SK-N-SH (cell line): ENCODE measurements around the gene NRBP1. TPM values are rescaled to one million over a fixed set of nuclear protein-coding genes. Genes with fewer than 3 reads are reported as not detected.

Experiments used
- CTCF ChIA-PET: fragments of 300-600, 350-600 bp; formaldehyde crosslinking; extraction: SDS; loops from one replicate; lab custom pipeline; 2021; lab: Yijun Ruan, JAX
- POLR2A ChIA-PET: fragments of 350-600 bp; sonication (Branson Sonifier 250); formaldehyde crosslinking; extraction: SDS; loops from one replicate; lab custom pipeline; 2020; ENCODE audit warnings: antibody characterized with exemption, inconsistent platforms; lab: Yijun Ruan, JAX
- DNase-seq: peaks from one replicate; pipeline ENCODE4 v3.0.0; 2012
- H2AFZ ChIP-seq: fragments of 200-600 bp; sonication (generic); 2 replicates; pipeline ENCODE4 v1.8.1; 2016; ENCODE audit warnings: antibody characterized with exemption, mild to moderate bottlenecking, low read depth
- H3F3A ChIP-seq: fragments of 200-600 bp; sonication (generic); replicated peaks from 2 replicates; pipeline ENCODE3; 2016; ENCODE audit warnings: antibody characterized with exemption, mild to moderate bottlenecking; ENCODE audit not compliant: insufficient read depth
- H3K27ac ChIP-seq, 2 experiments: fragments of 200-500 bp in 1 of 2; fragments of 200-600 bp in 1 of 2; sonication (Bioruptor generic) in 1 of 2; sonication (generic), shearing (Covaris generic) in 1 of 2; 2 replicates each; pipeline versions ENCODE4 v1.5.1 to v1.6.1; 2014 to 2016; ENCODE audit warnings: low read depth in 2 of 2, inconsistent platforms in 1 of 2, low read length in 1 of 2, mild to moderate bottlenecking in 1 of 2, mixed read lengths in 1 of 2
- H3K27me3 ChIP-seq: fragments of 200-600 bp; sonication (generic), shearing (Covaris generic); 2 replicates; pipeline ENCODE4 v1.6.1; 2016; ENCODE audit warnings: mixed run types; ENCODE audit not compliant: insufficient read depth
- H3K36me3 ChIP-seq, 2 experiments: fragments of 200-500 bp in 1 of 2; fragments of 200-600 bp in 1 of 2; sonication (Bioruptor generic) in 1 of 2; sonication (generic) in 1 of 2; replicated peaks in 1 of 2; 2 replicates each; pipeline versions ENCODE3 to v1.5.1; 2014 to 2016; ENCODE audit warnings: low read length in 1 of 2, mild to moderate bottlenecking in 1 of 2; ENCODE audit not compliant: insufficient read depth in 2 of 2, control insufficient read depth in 1 of 2
- H3K4me1 ChIP-seq, 2 experiments: fragments of 200-500 bp in 1 of 2; fragments of 200-600 bp in 1 of 2; sonication (Bioruptor generic) in 1 of 2; sonication (generic), shearing (Covaris generic) in 1 of 2; 2 replicates each; pipeline versions ENCODE4 v1.5.1 to v1.6.1; 2014 to 2016; ENCODE audit warnings: low read depth in 1 of 2, low read length in 1 of 2, mixed run types in 1 of 2; ENCODE audit not compliant: insufficient read depth in 2 of 2, control insufficient read depth in 1 of 2
- H3K4me2 ChIP-seq: fragments of 200-600 bp; sonication (generic), shearing (Covaris generic); 2 replicates; pipeline ENCODE4 v1.6.1; 2017; ENCODE audit warnings: mixed run types
- H3K4me3 ChIP-seq, 2 experiments: fragments of 200-500 bp in 1 of 2; fragments of 200-600 bp in 1 of 2; sonication (Bioruptor generic) in 1 of 2; sonication (generic), shearing (Covaris generic) in 1 of 2; 2 replicates each; pipeline versions ENCODE4 v1.5.1 to v1.8.1; 2014 to 2016; ENCODE audit warnings: low read depth in 2 of 2, inconsistent platforms in 1 of 2, low read length in 1 of 2, mild to moderate bottlenecking in 1 of 2, mixed read lengths in 1 of 2, moderate library complexity in 1 of 2
- H3K79me2 ChIP-seq: fragments of 200-600 bp; sonication (generic); 2 replicates; pipeline ENCODE4 v1.8.1; 2017; ENCODE audit warnings: mild to moderate bottlenecking; ENCODE audit not compliant: insufficient read depth
- H3K9ac ChIP-seq: fragments of 200-600 bp; sonication (generic); 2 replicates; pipeline ENCODE4 v1.6.1; 2017; ENCODE audit warnings: mixed run types
- H3K9me2 ChIP-seq: fragments of 200-600 bp; sonication (generic); 2 replicates; pipeline ENCODE4 v1.6.1; 2017; ENCODE audit warnings: mixed run types
- H3K9me3 ChIP-seq: fragments of 200-600 bp; sonication (generic); 2 replicates; pipeline ENCODE4 v1.6.1; 2017; ENCODE audit warnings: mixed run types, mild to moderate bottlenecking, moderate library complexity
- H4K20me1 ChIP-seq: fragments of 200-600 bp; sonication (generic); 2 replicates; pipeline ENCODE4 v1.6.1; 2017; ENCODE audit warnings: mild to moderate bottlenecking, mixed run types; ENCODE audit not compliant: insufficient read depth
- CHD2 ChIP-seq: fragments of 150-350 bp; IDR thresholded peaks from 2 replicates; pipeline ENCODE4 v1.6.1; 2018; ENCODE audit warnings: low read length; ENCODE audit not compliant: partially characterized antibody
- CTCF ChIP-seq: fragments of 200-600 bp; sonication (generic); IDR thresholded peaks from 2 replicates; pipeline ENCODE4 v1.6.1; 2017; ENCODE audit warnings: antibody characterized with exemption, mild to moderate bottlenecking, moderate library complexity
- EP300 ChIP-seq, 2 experiments: IDR thresholded peaks; 2 replicates each; pipeline versions ENCODE4 v1.4.0 to v1.6.1; 2012; ENCODE audit warnings: borderline replicate concordance in 1 of 2, low read depth in 1 of 2, low read length in 1 of 2
- FOSL2 ChIP-seq: IDR thresholded peaks from 2 replicates; pipeline ENCODE4 v1.4.0; 2012; ENCODE audit warnings: low read depth, mild to moderate bottlenecking, moderate library complexity, borderline replicate concordance
- FOXJ3 ChIP-seq: sonication (generic); formaldehyde crosslinking; IDR thresholded peaks from 2 replicates; pipeline ENCODE4 v1.5.1; 2020; ENCODE audit warnings: mild to moderate bottlenecking, missing genetic modification reagents
- FOXM1 ChIP-seq: IDR thresholded peaks from 2 replicates; pipeline ENCODE4 v1.4.0; 2012; ENCODE audit warnings: low read depth, mild to moderate bottlenecking
- GABPA ChIP-seq: IDR thresholded peaks from 2 replicates; pipeline ENCODE4 v1.4.0; 2012; ENCODE audit warnings: low read depth, mild to moderate bottlenecking
- MAX ChIP-seq: IDR thresholded peaks from 2 replicates; pipeline ENCODE4 v1.4.0; 2012; ENCODE audit warnings: low read depth
- MXI1 ChIP-seq: IDR thresholded peaks from 2 replicates; pipeline ENCODE4 v1.6.1; 2012; ENCODE audit warnings: mild to moderate bottlenecking, low read depth, low read length, improper control_type of control experiment
- NRF1 ChIP-seq: IDR thresholded peaks from 2 replicates; pipeline ENCODE4 v1.6.1; 2012; ENCODE audit warnings: low read depth, mild to moderate bottlenecking, low read length
- RFX5 ChIP-seq: IDR thresholded peaks from 2 replicates; pipeline ENCODE4 v1.6.1; 2012; ENCODE audit warnings: mild to moderate bottlenecking, improper control_type of control experiment, low read length
- RXRA ChIP-seq: IDR thresholded peaks from 2 replicates; pipeline ENCODE4 v1.4.0; 2012; ENCODE audit warnings: low read depth, mild to moderate bottlenecking, borderline replicate concordance
- SMC3 ChIP-seq: IDR thresholded peaks from 2 replicates; pipeline ENCODE4 v1.6.1; 2012; ENCODE audit warnings: low read depth, low read length, improper control_type of control experiment
- YY1 ChIP-seq: IDR thresholded peaks from 2 replicates; pipeline ENCODE4 v1.4.0; 2012; ENCODE audit warnings: low read depth, mild to moderate bottlenecking
- WGBS: methylation state at CpG from one replicate; pipeline ENCODE4 v1.1.6; 2017; ENCODE audit warnings: low lambda C conversion rate; 5-methylcytosine and 5-hydroxymethylcytosine counted together
- polyA plus RNA-seq, 3 experiments: library from polyadenylated mRNA; depleted of rRNA; stranded (reverse); fragments of >200 nt; gene quantifications; 2 replicates each; pipeline ENCODE4 v1.2.3, GENCODE V29; 2012

The NRBP1 gene
- polyA plus RNA-seq, 1 of the 3 experiments (the other 2 are of a cell fraction): 182 TPM

- 88% methylated on average over 6 of the region's 6 CpGs for WGBS
- POLR2A ChIA-PET: interaction anchor here (1.4 kb wide), 1 partner anchor 12 kb away, joined by 5 read pairs; no protein-coding TSS in a partner anchor
These were observed 14.5 kb downstream of the NRBP1 start for GRCh38 chr2:27442920-27443282.

GRCh38 chr2:27445155-27445554 lies 16.7 kb downstream of the NRBP1 start:
- H4K20me1 ChIP-seq: no peaks in the 10 kb centered on the region
- ChIA-PET CTCF (interaction anchor here (1.0 to 1.6 kb wide), 3 partner anchors 14 to 239 kb away, joined by 3 to 6 read pairs (median 4); partner anchors contain the start of gene PPM1G), POLR2A (no interaction called here)
- H3F3A ChIP-seq: no peaks in the 10 kb centered on the region
- H3K79me2 ChIP-seq: no peaks in the 10 kb centered on the region
- H3K36me3 ChIP-seq: peaks cover 19 to 58% of the 10 kb centered on the region in 2 experiments
- no peaks in the 10 kb centered on the region for H3K27me3 ChIP-seq
- H3K27ac ChIP-seq: no peak overlapping the region
- no peak for DNase-seq
- WGBS: 89% methylated on average over 8 of the region's 8 CpGs
- H3K4me1 ChIP-seq: no peaks in the 10 kb centered on the region
- TF ChIP-seq SMC3: no peak
- no peak for TF ChIP-seq CHD2
- H3K4me3 ChIP-seq: no peak overlapping the region
- H3K9ac ChIP-seq: no peak overlapping the region
- H3K4me2 ChIP-seq: no peak overlapping the region
- no peaks in the 10 kb centered on the region for H3K9me3 ChIP-seq
- H3K9me2 ChIP-seq: no peaks in the 10 kb centered on the region
- no peak overlapping the region for H2AFZ ChIP-seq

More at GRCh38 chr2:27442920-27443282, 14.5 kb downstream of the NRBP1 start:
- Histone ChIP-seq H3K4me3 (no peak overlapping the region), H3K4me1 (no peaks in the 10 kb centered on the region), H3K27ac (no peak overlapping the region), H3K4me2 (no peak overlapping the region), H3K9me2 (no peaks in the 10 kb centered on the region), H3K36me3 (peaks cover 30 to 54% of the 10 kb centered on the region in 2 experiments), H3K9me3 (no peaks in the 10 kb centered on the region), H3F3A (peaks cover 12% of the 10 kb centered on the region), H4K20me1 (no peaks in the 10 kb centered on the region), H3K79me2 (no peaks in the 10 kb centered on the region), H3K27me3 (no peaks in the 10 kb centered on the region), H3K9ac (no peak overlapping the region), H2AFZ (no peak overlapping the region)
- no peak for DNase-seq
- no peak for TF ChIP-seq EP300 (IDR thresholded peaks at IDR 0.05; ENCODE audit: borderline replicate concordance in 1 of 2, low read depth in 1 of 2, low read length in 1 of 2)
- no peak for TF ChIP-seq MXI1
- no peak for TF ChIP-seq RFX5
- no peak for TF ChIP-seq MAX
- CTCF ChIA-PET: interaction anchor here (0.9 to 1.7 kb wide), 3 partner anchors 9 to 190 kb away, joined by 3 to 6 read pairs (median 3); no protein-coding TSS in a partner anchor

- no peaks in the 10 kb centered on the region for H3K4me1 ChIP-seq
These were observed 17.2 kb downstream of the NRBP1 start for GRCh38 chr2:27445615-27446014.

More at GRCh38 chr2:27445615-27446014, 17.2 kb downstream of the NRBP1 start:
- no peak overlapping the region for H3K4me2 ChIP-seq
- H3F3A ChIP-seq: no peaks in the 10 kb centered on the region
- H3K9ac ChIP-seq: no peak overlapping the region
- ChIA-PET CTCF (interaction anchor here (1.0 to 1.6 kb wide), 4 partner anchors 15 to 238 kb away, joined by 3 to 6 read pairs (median 4); partner anchors contain the start of gene PPM1G), POLR2A (no interaction called here)
- H3K79me2 ChIP-seq: no peaks in the 10 kb centered on the region
- H4K20me1 ChIP-seq: no peaks in the 10 kb centered on the region
- WGBS: 82% methylated on average over 8 of the region's 8 CpGs
- peaks cover 14 to 54% of the 10 kb centered on the region in 2 experiments for H3K36me3 ChIP-seq
- H3K9me2 ChIP-seq: no peaks in the 10 kb centered on the region
- no peaks in the 10 kb centered on the region for H3K9me3 ChIP-seq
- no peak overlapping the region for H3K27ac ChIP-seq
- no peak overlapping the region for H3K4me3 ChIP-seq
- DNase-seq: no peak
- H2AFZ ChIP-seq: no peak overlapping the region
- H3K27me3 ChIP-seq: no peaks in the 10 kb centered on the region
- TF ChIP-seq YY1 (no peak), FOXJ3 (no peak), RXRA (no peak), NRF1 (no peak), MAX (no peak), FOSL2 (no peak), FOXM1 (no peak), SMC3 (no peak), CTCF (no peak), CHD2 (no peak), GABPA (no peak)
